ENCODE results near the gene DPH1.
A peak's percentile ranks its signal among the peaks of the same experiment; 100 is the strongest.

Gene DPH1

GRCh38 chr17:2050300-2051060, 20.5 kb downstream of the DPH1 start:
- peak; percentile 71 for DNase-seq (ENCODE audit: low read depth)

DNA sequence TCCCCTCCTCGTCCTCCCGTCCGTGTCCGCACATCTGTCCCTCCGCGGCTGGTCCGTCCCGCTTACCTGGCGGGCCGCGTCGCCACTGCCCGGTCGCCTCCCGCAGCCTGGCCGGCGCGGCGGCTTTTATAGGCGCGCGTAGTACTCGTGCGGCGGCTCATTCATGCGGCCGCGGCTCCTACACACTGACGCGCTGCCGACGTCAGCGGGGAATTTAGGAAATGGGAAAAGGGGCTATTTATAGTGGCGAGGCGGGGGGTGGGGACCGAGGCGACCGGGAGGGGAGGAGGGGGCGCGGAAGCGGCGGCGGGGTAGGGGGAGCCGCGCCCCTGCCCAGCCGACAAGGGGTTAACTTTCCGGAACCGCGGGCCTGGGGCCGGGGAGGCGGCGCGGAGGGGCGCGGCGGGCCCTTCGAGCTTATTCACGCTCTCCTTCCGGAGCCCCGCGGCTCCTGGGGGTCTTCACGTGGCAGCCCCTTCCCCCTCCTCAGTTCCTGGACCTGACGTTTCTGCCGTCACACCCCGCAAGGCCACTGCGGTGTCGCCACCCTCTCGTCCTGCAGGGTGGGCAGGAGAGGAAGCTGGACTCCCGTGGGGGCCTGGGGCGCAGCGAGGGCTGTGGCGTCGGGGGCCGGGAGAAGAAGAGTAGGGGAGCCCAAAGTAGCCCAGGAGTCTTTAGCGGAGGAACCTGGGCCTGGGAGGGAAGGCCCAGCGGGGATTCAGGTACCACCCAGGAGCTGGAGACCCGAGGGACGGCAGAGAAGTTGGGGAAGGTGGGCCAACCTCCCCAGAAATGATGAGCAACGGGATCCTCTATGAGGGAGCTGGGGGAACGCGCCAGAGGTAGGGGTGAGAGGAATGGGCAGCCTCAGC, 21.3 kb downstream of the DPH1 start:
- DNase-seq (ENCODE audit: low read depth) = no peak

GRCh38 chr17:2051933-2052559, 22.1 kb downstream of the DPH1 start:
- no peak for DNase-seq (ENCODE audit: low read depth)

DNA sequence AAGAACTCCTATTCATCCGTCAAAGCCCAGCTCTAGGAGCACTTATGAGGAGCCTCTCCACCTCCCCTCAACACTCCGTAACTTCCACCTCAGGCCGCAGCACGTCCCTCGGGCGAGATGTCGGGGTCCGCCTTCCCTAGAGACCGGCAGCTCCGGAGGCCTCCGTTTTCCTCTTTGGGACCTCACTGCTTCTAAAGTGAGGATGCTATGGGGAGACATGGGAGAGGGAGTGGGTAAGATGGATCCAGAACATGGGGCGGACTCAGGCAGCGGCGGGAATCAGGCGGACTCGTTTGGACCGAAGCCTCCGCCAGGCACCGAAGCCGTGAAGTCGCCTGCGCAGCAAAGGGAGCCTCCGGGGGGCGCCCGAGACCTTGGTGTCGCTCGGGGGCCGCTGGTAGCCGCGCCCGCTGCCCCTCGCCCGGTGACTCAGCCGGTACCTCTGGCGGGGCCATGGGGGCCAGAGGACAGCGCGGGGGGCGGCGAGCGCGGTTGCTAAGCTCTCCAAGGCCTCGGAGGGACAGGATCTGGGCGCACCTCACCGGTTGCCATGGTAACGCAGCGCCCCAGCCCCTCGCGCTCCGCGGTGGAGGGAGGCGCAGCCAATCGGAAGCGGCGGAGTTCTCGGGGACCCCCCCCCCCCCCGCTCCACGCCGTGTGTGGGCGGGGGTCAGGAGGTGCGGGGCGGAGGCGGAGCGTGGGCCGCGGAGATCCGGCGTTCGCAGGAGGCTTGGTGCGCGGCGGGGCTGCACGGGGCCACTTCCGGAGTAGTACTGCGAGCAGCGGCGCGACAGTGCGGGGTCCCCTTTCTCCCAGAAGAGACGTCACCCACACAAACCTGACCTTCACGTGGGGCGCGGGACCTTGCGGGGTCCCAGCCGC, 23.7 kb downstream of the DPH1 start:
- peak; percentile 74 for DNase-seq (ENCODE audit: low read depth)

- no peak for DNase-seq (ENCODE audit: low read depth)
Measured at GRCh38 chr17:2054262-2054511, 24.2 kb downstream of the DPH1 start.

DNA sequence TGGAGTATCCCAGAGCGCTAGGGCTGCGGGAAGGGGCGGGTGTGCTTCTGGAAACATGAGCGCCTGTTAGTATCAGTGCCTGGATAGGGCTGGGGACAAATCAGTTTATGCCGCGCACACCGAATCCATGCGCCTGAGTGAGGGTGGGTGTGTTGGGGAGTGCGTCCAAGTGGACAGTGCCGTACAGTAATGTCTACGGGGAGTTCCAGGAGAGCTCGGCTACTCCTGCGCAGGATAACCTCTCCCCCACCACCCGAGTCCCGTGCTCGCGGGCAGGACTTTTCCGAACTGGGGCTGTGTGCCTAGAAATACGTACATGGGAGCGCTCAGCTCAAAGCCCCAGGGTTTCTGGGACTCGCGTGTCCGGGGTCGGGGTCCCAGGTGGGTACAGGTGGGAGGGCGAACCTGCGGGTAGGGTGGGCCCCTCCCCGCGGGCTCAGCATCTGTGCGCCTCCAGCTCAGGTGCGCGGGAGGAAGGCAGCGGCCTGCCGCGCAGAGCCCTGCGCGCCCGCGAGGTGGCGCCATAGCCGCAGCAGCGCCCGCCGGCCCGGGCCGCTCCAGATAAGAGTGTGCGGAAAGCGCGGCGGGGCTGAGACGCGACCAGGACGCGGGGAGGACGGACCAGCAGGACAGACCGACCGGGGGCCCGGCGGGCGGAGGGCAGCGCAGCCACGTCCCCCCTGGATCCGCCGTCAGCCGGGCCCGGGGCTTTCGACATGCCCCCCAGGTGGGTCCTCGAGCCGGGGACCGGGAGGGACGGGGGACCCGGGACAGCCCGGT, 24.7 kb downstream of the DPH1 start, which contains the start of gene HIC1:
Gene HIC1, plus strand, starts transcription at position 592 of the 780 bp plus-strand sequence. CDS start 1,588 bp downstream, outside the sequence.
- peak; percentile 72 for DNase-seq (ENCODE audit: low read depth)

DNA sequence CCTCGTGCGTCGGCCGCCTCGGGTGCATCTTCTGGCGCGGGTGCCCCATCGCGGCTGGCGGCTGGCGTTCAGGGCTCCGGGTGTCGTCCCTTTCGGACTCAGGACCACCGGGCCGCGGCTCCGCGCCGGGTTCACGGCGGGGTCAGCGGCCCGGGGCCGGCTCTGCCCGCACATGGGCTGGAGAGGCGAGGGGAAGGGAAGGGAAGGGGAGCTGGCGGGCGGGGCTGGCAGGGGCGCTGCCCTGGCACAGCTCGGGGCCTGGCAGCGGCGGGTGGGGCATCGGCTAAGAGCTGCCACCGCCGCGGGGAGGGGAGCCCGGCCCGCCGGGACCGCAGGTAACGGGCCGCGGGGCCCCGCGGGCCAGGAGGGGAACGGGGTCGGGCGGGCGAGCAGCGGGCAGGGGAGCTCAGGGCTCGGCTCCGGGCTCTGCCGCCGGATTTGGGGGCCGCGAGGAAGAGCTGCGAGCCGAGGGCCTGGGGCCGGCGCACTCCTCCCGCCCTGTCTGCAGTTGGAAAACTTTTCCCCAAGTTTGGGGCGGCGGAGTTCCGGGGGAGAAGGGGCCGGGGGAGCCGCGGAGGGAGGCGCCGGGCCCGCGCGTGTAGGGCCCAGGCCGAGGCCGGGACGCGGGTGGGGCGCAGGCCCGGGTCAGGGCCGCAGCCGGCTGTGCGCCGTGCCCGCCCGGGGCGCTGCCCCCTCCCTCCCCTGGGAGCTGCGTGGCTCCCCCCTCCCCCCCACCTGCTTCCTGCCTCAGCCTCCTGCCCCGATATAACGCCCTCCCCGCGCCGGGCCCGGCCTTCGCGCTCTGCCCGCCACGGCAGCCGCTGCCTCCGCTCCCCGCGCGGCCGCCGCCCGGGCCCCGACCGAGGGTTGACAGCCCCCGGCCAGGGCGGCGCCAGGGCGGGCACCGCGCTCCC, 25.6 kb downstream of the DPH1 start:
- DNase-seq (ENCODE audit: low read depth) = no peak

- DNase-seq (ENCODE audit: low read depth) = peak; percentile 36
Measured at GRCh38 chr17:2056206-2057174, 26.5 kb downstream of the DPH1 start.

GRCh38 chr17:2057175-2057759, 27.3 kb downstream of the DPH1 start:
- DNase-seq (ENCODE audit: low read depth) = no peak

DNA sequence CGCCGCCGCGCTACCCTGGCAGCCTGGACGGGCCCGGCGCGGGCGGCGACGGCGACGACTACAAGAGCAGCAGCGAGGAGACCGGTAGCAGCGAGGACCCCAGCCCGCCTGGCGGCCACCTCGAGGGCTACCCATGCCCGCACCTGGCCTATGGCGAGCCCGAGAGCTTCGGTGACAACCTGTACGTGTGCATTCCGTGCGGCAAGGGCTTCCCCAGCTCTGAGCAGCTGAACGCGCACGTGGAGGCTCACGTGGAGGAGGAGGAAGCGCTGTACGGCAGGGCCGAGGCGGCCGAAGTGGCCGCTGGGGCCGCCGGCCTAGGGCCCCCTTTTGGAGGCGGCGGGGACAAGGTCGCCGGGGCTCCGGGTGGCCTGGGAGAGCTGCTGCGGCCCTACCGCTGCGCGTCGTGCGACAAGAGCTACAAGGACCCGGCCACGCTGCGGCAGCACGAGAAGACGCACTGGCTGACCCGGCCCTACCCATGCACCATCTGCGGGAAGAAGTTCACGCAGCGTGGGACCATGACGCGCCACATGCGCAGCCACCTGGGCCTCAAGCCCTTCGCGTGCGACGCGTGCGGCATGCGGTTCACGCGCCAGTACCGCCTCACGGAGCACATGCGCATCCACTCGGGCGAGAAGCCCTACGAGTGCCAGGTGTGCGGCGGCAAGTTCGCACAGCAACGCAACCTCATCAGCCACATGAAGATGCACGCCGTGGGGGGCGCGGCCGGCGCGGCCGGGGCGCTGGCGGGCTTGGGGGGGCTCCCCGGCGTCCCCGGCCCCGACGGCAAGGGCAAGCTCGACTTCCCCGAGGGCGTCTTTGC, 28.0 kb downstream of the DPH1 start:
- DNase-seq (ENCODE audit: low read depth) = no peak

DNA sequence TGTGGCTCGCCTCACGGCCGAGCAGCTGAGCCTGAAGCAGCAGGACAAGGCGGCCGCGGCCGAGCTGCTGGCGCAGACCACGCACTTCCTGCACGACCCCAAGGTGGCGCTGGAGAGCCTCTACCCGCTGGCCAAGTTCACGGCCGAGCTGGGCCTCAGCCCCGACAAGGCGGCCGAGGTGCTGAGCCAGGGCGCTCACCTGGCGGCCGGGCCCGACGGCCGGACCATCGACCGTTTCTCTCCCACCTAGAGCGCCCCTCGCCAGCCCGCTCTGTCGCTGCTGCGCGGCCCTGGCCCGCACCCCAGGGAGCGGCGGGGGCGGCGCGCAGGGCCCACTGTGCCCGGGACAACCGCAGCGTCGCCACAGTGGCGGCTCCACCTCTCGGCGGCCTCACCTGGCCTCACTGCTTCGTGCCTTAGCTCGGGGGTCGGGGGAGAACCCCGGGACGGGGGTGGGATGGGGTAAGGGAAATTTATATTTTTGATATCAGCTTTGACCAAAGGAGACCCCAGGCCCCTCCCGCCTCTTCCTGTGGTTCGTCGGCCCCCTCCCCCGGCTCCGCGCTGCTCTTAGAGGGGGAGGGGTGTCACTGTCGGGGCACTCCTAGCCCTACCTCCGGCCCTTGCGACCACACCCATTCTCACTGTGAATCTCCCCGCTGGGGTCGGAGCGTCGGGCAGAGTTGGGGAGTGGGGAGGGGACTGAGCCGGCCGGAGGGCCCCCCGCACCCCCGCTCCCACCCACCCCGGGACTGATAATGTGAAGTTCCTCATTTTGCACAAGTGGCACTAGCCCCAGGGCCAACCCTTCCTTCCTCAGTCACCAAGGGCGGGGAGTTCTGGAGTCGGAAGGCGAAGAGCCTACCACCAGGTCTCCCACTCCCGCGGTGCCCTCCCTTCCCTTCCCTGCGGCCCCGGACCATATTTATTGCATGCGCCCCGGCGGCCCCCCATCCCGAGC, 28.9 kb downstream of the DPH1 start:
- peak; percentile 54 for DNase-seq (ENCODE audit: low read depth)

GRCh38 chr17:2059547-2060384, 29.8 kb downstream of the DPH1 start:
- no peak for DNase-seq (ENCODE audit: low read depth)

DNA sequence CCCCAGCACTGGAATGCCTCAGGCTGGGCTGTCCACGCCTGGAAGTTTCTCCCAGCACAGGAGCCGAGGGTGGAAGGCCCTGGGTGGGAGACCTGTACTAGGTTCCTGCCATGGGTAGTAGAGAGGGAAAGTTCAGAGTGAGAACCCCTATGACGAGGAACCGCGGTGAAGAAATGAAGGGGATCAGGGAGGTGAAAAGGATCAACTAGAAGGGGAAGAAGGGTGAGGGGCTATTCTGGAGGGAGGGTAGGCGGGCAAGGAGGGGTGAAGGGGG, 30.4 kb downstream of the DPH1 start:
- no peak for DNase-seq (ENCODE audit: low read depth)

GRCh38 chr17:2060681-2061440, 30.9 kb downstream of the DPH1 start:
- no peak for DNase-seq (ENCODE audit: low read depth)

DNA sequence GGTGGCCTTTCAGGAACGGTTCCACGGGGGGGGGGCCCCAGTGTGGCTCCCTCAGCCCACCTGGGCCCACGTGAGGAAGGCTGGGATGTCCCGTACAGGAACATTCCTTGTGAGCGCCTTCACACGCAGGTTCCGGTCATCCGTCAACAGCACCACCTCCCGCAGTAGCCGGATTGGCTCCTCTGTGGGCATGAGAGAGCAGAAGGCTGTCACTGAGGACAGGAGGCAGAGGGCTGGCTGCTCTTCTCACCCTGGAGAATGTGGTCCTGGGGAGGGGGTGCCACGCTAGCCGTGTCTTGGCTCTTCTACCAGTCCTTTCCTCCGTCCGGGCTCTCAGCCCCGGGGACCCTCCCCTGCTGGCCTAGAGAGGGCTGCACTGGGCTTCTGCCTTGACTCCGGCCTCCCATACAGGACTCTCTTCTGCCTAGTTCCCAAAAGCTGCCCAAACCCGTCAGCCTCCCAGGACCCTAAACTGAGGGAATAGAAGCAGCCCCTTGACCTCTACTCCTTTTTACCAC, 31.5 kb downstream of the DPH1 start:
- no peak for DNase-seq (ENCODE audit: low read depth)

All from activated T-helper 9 cell treated with anti-CD3 and anti-CD28 coated beads, Interleukin-2, amount 50 U/mL, for 16 hours (primary cell).